Common myeloid progenitor, CD34-positive (primary cell): ENCODE measurements around the gene PHF19.

ENCODE experiments used
- CTCF ChIA-PET: fragments of 350-600 bp; sonication (Branson Sonifier 250); formaldehyde crosslinking; loops from one replicate; lab custom pipeline; 2021; ENCODE audit warnings: antibody characterized with exemption; lab: Charles Lee
- POLR2A ChIA-PET: fragments of 350-600 bp; sonication (Branson Sonifier 250); formaldehyde crosslinking; loops from one replicate; lab custom pipeline; 2021; ENCODE audit warnings: antibody characterized with exemption; lab: Charles Lee
- DNase-seq, 3 donors: peaks; one replicate each; pipeline versions ENCODE4 v3.0.0 to v3.0.0-alpha.2; 2013
- H3K27ac ChIP-seq, 2 experiments: 1 replicate in 1 of 2; 2 replicates in 1 of 2; pipeline ENCODE4 v1.7.0; 2013; ENCODE audit warnings: inconsistent platforms in 2 of 2, low read length in 2 of 2, mild to moderate bottlenecking in 2 of 2, low read depth in 1 of 2, moderate library complexity in 1 of 2; ENCODE audit not compliant: severe bottlenecking in 2 of 2, insufficient read depth in 1 of 2, poor library complexity in 1 of 2
- H3K27me3 ChIP-seq, 5 experiments: replicated peaks in 2 of 5; 1 replicate in 3 of 5; 2 replicates in 2 of 5; pipeline versions ENCODE4 v1.6.1 to v1.7.0; 2013; ENCODE audit warnings: low read length in 4 of 5, mild to moderate bottlenecking in 2 of 5, moderate library complexity in 2 of 5, inconsistent platforms in 1 of 5; ENCODE audit not compliant: insufficient read depth in 5 of 5, control insufficient read depth in 4 of 5
- H3K36me3 ChIP-seq, 4 experiments: 1 replicate in 2 of 4; 2 replicates in 2 of 4; pipeline versions ENCODE4 v1.6.1 to v1.7.0; 2013; ENCODE audit warnings: low read length in 3 of 4, control low read depth in 1 of 4, mild to moderate bottlenecking in 1 of 4; ENCODE audit not compliant: control insufficient read depth in 4 of 4, insufficient read depth in 4 of 4
- H3K4me1 ChIP-seq, 4 experiments: 1 replicate in 3 of 4; 2 replicates in 1 of 4; pipeline versions ENCODE4 v1.6.1 to v1.7.1; 2013; ENCODE audit warnings: low read length in 3 of 4, mild to moderate bottlenecking in 3 of 4, control low read depth in 1 of 4, inconsistent platforms in 1 of 4, moderate library complexity in 1 of 4; ENCODE audit not compliant: control insufficient read depth in 4 of 4, insufficient read depth in 4 of 4; ENCODE audit errors: control extremely low read depth in 1 of 4
- H3K4me3 ChIP-seq, 7 experiments: 1 replicate in 4 of 7; 2 replicates in 3 of 7; pipeline versions ENCODE4 v1.5.1 to v1.7.0; 2013; ENCODE audit warnings: mild to moderate bottlenecking in 7 of 7, low read length in 6 of 7, moderate library complexity in 6 of 7, inconsistent platforms in 2 of 7, low read depth in 2 of 7, control low read depth in 1 of 7; ENCODE audit not compliant: insufficient read depth in 4 of 7, control insufficient read depth in 1 of 7; ENCODE audit errors: extremely low read depth in 1 of 7
- H3K9me3 ChIP-seq, 5 experiments: 1 replicate in 4 of 5; 2 replicates in 1 of 5; pipeline versions ENCODE4 v1.6.1 to v1.7.1; 2013; ENCODE audit warnings: low read length in 4 of 5, mild to moderate bottlenecking in 2 of 5, inconsistent platforms in 1 of 5, low read depth in 1 of 5, moderate library complexity in 1 of 5; ENCODE audit not compliant: control insufficient read depth in 4 of 5, insufficient read depth in 2 of 5; ENCODE audit errors: control extremely low read depth in 1 of 5
- WGBS: methylation state at CpG from one replicate; pipeline ENCODE4 v1.1.5; 2013; ENCODE audit not compliant: insufficient coverage; 5-methylcytosine and 5-hydroxymethylcytosine counted together

Gene PHF19

GRCh38 chr9:120922404-120923195, 45.6 kb upstream of the PHF19 start:
- no peaks in the 10 kb centered on the region for H3K27me3 ChIP-seq
- WGBS, result 100% methylated on average over 3 of the region's 7 CpGs
- CTCF ChIA-PET, result interaction anchor here (1.1 to 5.9 kb wide), 3 partner anchors 13 to 149 kb away, joined by 3 to 29 read pairs (median 7); no protein-coding TSS in a partner anchor
- POLR2A ChIA-PET, result no interaction called here
- DNase-seq, result no peak
- no peaks in the 10 kb centered on the region for H3K9me3 ChIP-seq
- no peak overlapping the region for H3K4me3 ChIP-seq
- peaks cover 0 to 31% (median 18%) of the 10 kb centered on the region in 4 experiments for H3K4me1 ChIP-seq
- H3K27ac ChIP-seq, result no peak overlapping the region
- H3K36me3 ChIP-seq, result no peaks in the 10 kb centered on the region

GRCh38 chr9:120921661-120922181, 44.7 kb upstream of the PHF19 start:
- Histone ChIP-seq H3K9me3 (no peaks in the 10 kb centered on the region), H3K27me3 (no peaks in the 10 kb centered on the region), H3K4me3 (no peak overlapping the region), H3K36me3 (no peaks in the 10 kb centered on the region), H3K27ac (no peak overlapping the region), H3K4me1 (peaks cover 0 to 27% (median 13%) of the 10 kb centered on the region in 4 experiments)
- ChIA-PET POLR2A (interaction anchor here (0.9 kb wide), 1 partner anchor 31 kb away, joined by 3 read pairs; no protein-coding TSS in a partner anchor), CTCF (interaction anchor here (0.9 to 5.9 kb wide), 2 partner anchors 13 to 18 kb away, joined by 3 to 29 read pairs; no protein-coding TSS in a partner anchor)
- 93% methylated on average over 5 of the region's 8 CpGs for WGBS
- DNase-seq, result no peak

GRCh38 chr9:120920806-120921178, 43.8 kb upstream of the PHF19 start:
- H3K27me3 ChIP-seq, result no peaks in the 10 kb centered on the region
- POLR2A ChIA-PET, result interaction anchor here (0.9 kb wide), 1 partner anchor 30 kb away, joined by 3 read pairs; no protein-coding TSS in a partner anchor
- no peak for DNase-seq
- 80% methylated on average over 3 of the region's 3 CpGs for WGBS
- CTCF ChIA-PET, result interaction anchor here (0.9 to 1.8 kb wide), 3 partner anchors 17 to 31 kb away, joined by 3 to 5 read pairs (median 4); no protein-coding TSS in a partner anchor
- no peaks in the 10 kb centered on the region for H3K9me3 ChIP-seq
- no peak overlapping the region for H3K4me3 ChIP-seq
- H3K27ac ChIP-seq, result no peak overlapping the region
- H3K36me3 ChIP-seq, result no peaks in the 10 kb centered on the region
- peaks cover 0 to 21% (median 6%) of the 10 kb centered on the region in 4 experiments for H3K4me1 ChIP-seq

DNA sequence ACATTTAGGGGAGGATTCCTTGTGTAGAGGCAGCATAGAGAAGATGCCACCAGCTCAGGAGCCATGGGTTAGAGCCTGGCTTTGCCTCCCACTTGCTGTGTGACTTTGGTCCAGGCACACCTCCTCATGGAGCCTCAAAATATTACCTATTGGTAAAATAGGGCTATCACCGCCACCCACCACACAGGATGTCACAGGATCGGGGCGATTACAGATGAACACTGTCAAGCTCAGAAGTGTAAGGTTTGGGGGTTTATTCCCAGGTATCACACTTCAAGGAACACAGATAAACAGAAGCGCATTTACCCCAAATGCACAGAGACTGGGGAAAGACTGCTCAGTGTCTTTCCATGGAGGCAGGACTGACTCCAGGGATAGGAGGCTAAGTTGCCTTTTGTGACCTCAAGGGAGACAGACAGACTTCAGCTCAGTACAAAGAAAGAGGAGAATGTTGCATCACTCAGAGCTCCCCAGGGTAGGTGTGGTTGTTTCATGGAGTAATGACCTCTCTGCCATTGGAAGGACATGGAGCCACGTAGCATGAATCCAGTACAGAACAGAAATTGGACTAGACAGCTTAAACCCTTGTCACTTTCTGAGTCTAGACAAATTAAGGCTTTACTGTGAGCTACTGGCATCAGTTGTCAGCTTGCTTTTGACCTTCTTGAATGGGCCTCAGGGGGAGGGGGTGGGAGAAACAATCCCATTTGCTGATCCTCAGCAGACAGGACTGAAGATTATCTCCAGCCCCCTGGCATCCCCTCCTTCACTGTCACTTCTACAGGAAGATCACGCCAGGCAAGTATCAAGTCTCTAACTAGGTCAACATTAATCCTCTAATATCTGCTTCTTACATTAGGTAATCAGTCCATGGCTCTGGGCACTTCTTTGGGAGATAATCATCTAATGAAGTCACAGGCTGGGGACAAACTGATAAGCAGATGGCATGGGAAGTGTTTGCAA, 43.1 kb upstream of the PHF19 start:
- H3K36me3 ChIP-seq, result no peaks in the 10 kb centered on the region
- POLR2A ChIA-PET, result no interaction called here
- CTCF ChIA-PET, result interaction anchor here (1.2 to 1.8 kb wide), 5 partner anchors 16 to 30 kb away, joined by 3 to 6 read pairs (median 5); no protein-coding TSS in a partner anchor
- H3K27ac ChIP-seq, result no peak overlapping the region
- no peaks in the 10 kb centered on the region for H3K9me3 ChIP-seq
- no peak for DNase-seq
- H3K4me3 ChIP-seq, result no peak overlapping the region
- H3K27me3 ChIP-seq, result no peaks in the 10 kb centered on the region
- 93% methylated on average over 3 of the region's 6 CpGs for WGBS
- peaks cover 0 to 18% (median 3%) of the 10 kb centered on the region in 4 experiments for H3K4me1 ChIP-seq

DNA sequence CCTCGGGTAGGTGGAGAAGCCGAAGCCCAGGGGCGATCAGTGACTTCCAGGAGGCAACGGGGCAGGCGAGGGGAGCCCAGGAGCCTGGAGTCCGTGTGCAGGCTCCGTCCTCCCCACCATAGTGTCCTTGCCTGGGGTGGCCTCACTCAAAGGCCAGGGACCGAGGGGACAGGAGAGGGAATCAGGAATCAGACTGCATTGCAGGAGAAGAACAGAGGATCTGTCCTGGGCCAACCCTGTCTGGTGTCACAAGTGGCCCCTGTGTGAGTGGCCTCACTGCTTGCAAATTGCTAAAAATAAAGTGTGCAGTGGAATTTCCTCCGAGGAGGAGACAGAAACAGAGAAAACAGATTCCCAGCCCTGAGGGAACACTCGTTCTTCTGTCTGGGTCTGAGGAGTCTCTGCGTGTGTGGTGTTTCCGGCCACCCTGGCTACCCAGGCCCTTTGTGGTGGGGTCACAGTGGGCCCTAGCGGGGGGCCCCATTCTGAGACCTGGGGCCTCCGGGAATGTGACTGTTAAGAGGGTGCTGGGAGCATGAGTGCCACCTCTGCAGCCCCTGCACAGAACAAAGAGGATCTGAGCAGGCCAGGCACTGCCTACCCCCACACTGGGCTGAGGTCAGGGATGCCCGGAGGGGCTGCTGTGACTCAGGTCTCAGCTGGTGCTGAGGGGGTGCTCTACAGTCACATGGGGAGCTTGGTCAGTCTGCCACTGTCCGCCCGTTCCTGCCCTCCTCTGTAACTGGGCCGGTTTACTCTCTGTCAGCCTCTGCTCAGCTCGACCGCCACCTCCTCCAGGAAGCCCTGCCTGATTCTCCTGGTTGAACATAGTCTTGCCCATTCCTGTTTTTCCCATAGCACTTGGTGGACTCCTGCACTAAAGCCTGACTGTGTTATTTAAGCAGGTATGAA, 42.2 kb upstream of the PHF19 start:
- H3K4me1 ChIP-seq, result peaks cover 0 to 18% (median 3%) of the 10 kb centered on the region in 4 experiments
- no peak for DNase-seq
- WGBS, result 95% methylated on average over 18 of the region's 20 CpGs
- no peaks in the 10 kb centered on the region for H3K27me3 ChIP-seq
- no peak overlapping the region for H3K27ac ChIP-seq
- H3K9me3 ChIP-seq, result no peaks in the 10 kb centered on the region
- no peak overlapping the region for H3K4me3 ChIP-seq
- H3K36me3 ChIP-seq, result no peaks in the 10 kb centered on the region
- ChIA-PET POLR2A (no interaction called here), CTCF (interaction anchor here (1.2 to 1.8 kb wide), 5 partner anchors 16 to 29 kb away, joined by 3 to 6 read pairs (median 5); no protein-coding TSS in a partner anchor)
